HCT116 (cell line): ENCODE results near the gene RIOK2. TPM values are rescaled to one million over a fixed set of nuclear protein-coding genes. Genes with fewer than 3 reads are reported as not detected.

Source experiments
- ATAC-seq: fragments of 200-7000 bp; cut with Tn5 transposase; 2 replicates; pipeline ENCODE4 v1.9.1; 2020; ENCODE audit warnings: mild to moderate bottlenecking, moderate library complexity
- BruUV-seq: library from RNA; stranded (reverse); fragments of 400-500 nt; replicated peaks from 2 replicates; lab custom pipeline; 2021; lab: Mats Ljungman, UMichigan
- CTCF ChIA-PET: fragments of 300-600 bp; sonication (Branson Sonifier 250); formaldehyde crosslinking; loops from one replicate; lab custom pipeline; 2021; ENCODE audit warnings: antibody characterized with exemption; lab: Charles Lee
- POLR2A ChIA-PET: fragments of 300-600, 350-600 bp; sonication (Branson Sonifier 250); formaldehyde crosslinking; loops from one replicate; lab custom pipeline; 2021; ENCODE audit warnings: antibody characterized with exemption; lab: Charles Lee
- RAD21 ChIA-PET, 2 experiments: fragments of 300-600 bp; sonication (Branson Sonifier 250); formaldehyde crosslinking; loops; one replicate each; lab custom pipeline; 2023; ENCODE audit warnings: low total read pairs in 2 of 2; ENCODE audit not compliant: uncharacterized antibody in 2 of 2, unreplicated experiment in 2 of 2, low non-redundant PET in 1 of 2; lab: Charles Lee
- DNase-seq: peaks from one replicate; pipeline ENCODE4 v3.0.0-alpha.2; 2010; ENCODE audit warnings: low read depth, low spot score
- H2AFZ ChIP-seq: fragments of 200-600 bp; shearing (Covaris generic), sonication (generic); 2 replicates; pipeline ENCODE4 v1.6.1; 2017; ENCODE audit warnings: low read depth, mixed run types, mixed read lengths, antibody characterized with exemption, low read length; ENCODE audit not compliant: poor library complexity, severe bottlenecking
- H3K27ac ChIP-seq: 2 replicates; pipeline ENCODE4 v1.5.1; 2012; ENCODE audit warnings: low read depth, low read length
- H3K27me3 ChIP-seq: fragments of 200-600 bp; sonication (generic); 2 replicates; pipeline ENCODE4 v1.6.1; 2016; ENCODE audit warnings: mixed run types, low read length, mixed read lengths; ENCODE audit not compliant: insufficient read depth
- H3K36me3 ChIP-seq, 2 experiments: fragments of 200-500 bp in 1 of 2; fragments of 200-600 bp in 1 of 2; sonication (Bioruptor generic) in 1 of 2; sonication (generic) in 1 of 2; 2 replicates each; pipeline versions ENCODE4 v1.5.1 to v1.6.1; 2014 to 2016; ENCODE audit warnings: low read length in 2 of 2, inconsistent platforms in 1 of 2, mixed read lengths in 1 of 2, mixed run types in 1 of 2; ENCODE audit not compliant: insufficient read depth in 2 of 2, control insufficient read depth in 1 of 2
- H3K4me1 ChIP-seq, 2 experiments: fragments of 200-600 bp in 1 of 2; sonication (generic) in 1 of 2; 2 replicates each; pipeline versions ENCODE4 v1.5.1 to v1.6.1; 2012 to 2017; ENCODE audit warnings: low read length in 2 of 2, inconsistent platforms in 1 of 2, mild to moderate bottlenecking in 1 of 2, mixed read lengths in 1 of 2, mixed run types in 1 of 2, moderate library complexity in 1 of 2; ENCODE audit not compliant: insufficient read depth in 2 of 2, control insufficient read depth in 1 of 2
- H3K4me2 ChIP-seq: fragments of 200-600 bp; sonication (generic); 2 replicates; pipeline ENCODE4 v1.6.1; 2017; ENCODE audit warnings: mixed run types, low read length, mixed read lengths
- H3K4me3 ChIP-seq, 2 experiments: fragments of 200-600 bp in 1 of 2; sonication (generic) in 1 of 2; replicated peaks in 1 of 2; 2 replicates each; pipeline ENCODE4 v1.5.1; 2011 to 2016; ENCODE audit warnings: low read length in 2 of 2, control low read depth in 1 of 2, low read depth in 1 of 2, mild to moderate bottlenecking in 1 of 2, mixed read lengths in 1 of 2, mixed run types in 1 of 2
- H3K79me2 ChIP-seq: fragments of 200-600 bp; sonication (generic); 2 replicates; pipeline ENCODE4 v1.6.1; 2017; ENCODE audit warnings: mild to moderate bottlenecking, mixed run types, low read length, moderate library complexity, mixed read lengths; ENCODE audit not compliant: insufficient read depth
- H3K9ac ChIP-seq: fragments of 200-600 bp; sonication (generic); 2 replicates; pipeline ENCODE4 v1.6.1; 2016; ENCODE audit warnings: low read length, mixed read lengths
- H3K9me2 ChIP-seq: fragments of 200-600 bp; sonication (generic), shearing (Covaris generic); 2 replicates; pipeline ENCODE4 v1.6.1; 2017; ENCODE audit warnings: mixed run types, mild to moderate bottlenecking, moderate library complexity; ENCODE audit not compliant: insufficient read depth
- H3K9me3 ChIP-seq, 2 experiments: fragments of 200-500 bp in 1 of 2; fragments of 200-600 bp in 1 of 2; sonication (Bioruptor generic) in 1 of 2; sonication (generic) in 1 of 2; 2 replicates each; pipeline ENCODE4 v1.6.1; 2014 to 2017; ENCODE audit warnings: low read length in 2 of 2, mixed read lengths in 2 of 2, inconsistent platforms in 1 of 2, low read depth in 1 of 2, mild to moderate bottlenecking in 1 of 2, mixed run types in 1 of 2, moderate library complexity in 1 of 2; ENCODE audit not compliant: control insufficient read depth in 1 of 2, insufficient read depth in 1 of 2
- H4K20me1 ChIP-seq: fragments of 200-600 bp; sonication (generic), shearing (Covaris generic); 2 replicates; pipeline ENCODE4 v1.6.1; 2017; ENCODE audit warnings: mixed run types, mild to moderate bottlenecking, moderate library complexity; ENCODE audit not compliant: insufficient read depth
- CBX3 ChIP-seq: IDR thresholded peaks from 2 replicates; pipeline ENCODE4 v1.6.1; 2012; ENCODE audit warnings: low read depth
- CTCF ChIP-seq, 3 experiments: fragments of 200-600 bp in 1 of 3; sonication (generic) in 1 of 3; IDR thresholded peaks in 2 of 3; conservative IDR thresholded peaks in 1 of 3; 2 replicates each; pipeline ENCODE4 v1.5.1; 2012 to 2017; ENCODE audit warnings: low read depth in 2 of 3, low read length in 2 of 3, antibody characterized with exemption in 1 of 3, borderline replicate concordance in 1 of 3, control low read depth in 1 of 3, mild to moderate bottlenecking in 1 of 3, mixed read lengths in 1 of 3, mixed run types in 1 of 3, moderate library complexity in 1 of 3; ENCODE audit not compliant: insufficient read depth in 1 of 3
- ELF1 ChIP-seq: IDR thresholded peaks from 2 replicates; pipeline ENCODE4 v1.6.1; 2012; ENCODE audit warnings: low read depth, borderline replicate concordance
- POLR2A ChIP-seq: IDR thresholded peaks from 2 replicates; pipeline ENCODE4 v1.7.0; 2011; ENCODE audit warnings: borderline replicate concordance; ENCODE audit not compliant: insufficient read depth, insufficient read length; ENCODE audit errors: extremely low read depth
- POLR2AphosphoS5 ChIP-seq: IDR thresholded peaks from 2 replicates; pipeline ENCODE4 v1.6.1; 2011; ENCODE audit warnings: mild to moderate bottlenecking, low read depth, low read length, moderate library complexity
- RAD21 ChIP-seq: IDR thresholded peaks from 2 replicates; pipeline ENCODE4 v1.6.1; 2012; ENCODE audit warnings: low read depth, mild to moderate bottlenecking
- SIN3A ChIP-seq: IDR thresholded peaks from 2 replicates; pipeline ENCODE4 v1.6.1; 2012; ENCODE audit warnings: low read depth
- ZBTB33 ChIP-seq: IDR thresholded peaks from 2 replicates; pipeline ENCODE4 v1.6.1; 2011; ENCODE audit warnings: mild to moderate bottlenecking, low read length, moderate library complexity; ENCODE audit not compliant: insufficient replicate concordance; ENCODE audit errors: extremely low read depth
- ZNF274 ChIP-seq: fragments of 200-500 bp; sonication (Bioruptor generic); IDR thresholded peaks from 2 replicates; pipeline ENCODE4 v1.6.1; 2014; ENCODE audit warnings: mild to moderate bottlenecking, low read depth, low read length, inconsistent platforms
- intact Hi-C: fragments of 100-400 bp; cut with micrococcal nuclease; formaldehyde crosslinking; loops from 2 replicates; pipeline ENCODE4 v1.10.0; 2022
- total RNA-seq: library from RNA; stranded (reverse); gene quantifications from one replicate; pipeline ENCODE4 v1.2.1, GENCODE V29; 2021; ENCODE audit not compliant: unreplicated experiment
- TF ChIP-seq, protein P1 (sequence below): IDR thresholded peaks from 2 replicates; pipeline ENCODE4 v1.6.1; 2012
- TF ChIP-seq, protein P2 (sequence below): IDR thresholded peaks from 2 replicates; pipeline ENCODE4 v1.6.1; 2012; ENCODE audit warnings: low read depth

The RIOK2 gene
- total RNA-seq, 1 experiment from 2014 or later = 27.1 TPM

DNA sequence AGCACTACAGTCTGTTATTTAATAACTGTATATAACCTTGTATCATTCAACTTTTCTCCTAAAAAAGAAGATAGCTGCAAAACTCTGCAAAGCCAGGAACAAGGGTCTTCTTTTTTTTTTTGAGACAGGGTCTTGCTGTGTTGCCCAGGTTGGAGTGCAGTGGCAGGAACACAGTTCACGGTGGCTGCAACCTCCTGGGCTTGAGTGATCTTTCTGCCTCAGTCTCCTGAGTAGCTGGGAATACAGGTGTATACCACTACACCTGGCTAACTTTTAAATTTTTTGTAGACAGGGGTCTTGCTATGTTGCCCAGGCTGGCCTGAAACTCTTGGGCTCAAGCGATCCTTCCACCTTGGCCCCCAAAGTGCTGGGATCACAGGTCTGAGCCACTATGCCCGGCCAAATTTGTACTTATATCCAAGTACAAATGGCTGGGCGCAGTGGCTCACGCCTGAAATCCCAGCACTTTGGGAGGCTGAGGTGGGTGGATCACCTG, 19.2 kb downstream of the RIOK2 start (continued):
- no peak for TF ChIP-seq CTCF (IDR thresholded peaks at IDR 0.05 in 2 of 3, conservative IDR thresholded peaks at IDR 0.05 in 1 of 3; ENCODE audit: borderline replicate concordance in 1 of 3, insufficient read depth in 1 of 3, low read depth in 2 of 3, low read length in 2 of 3)
- TF ChIP-seq, protein P1, sequence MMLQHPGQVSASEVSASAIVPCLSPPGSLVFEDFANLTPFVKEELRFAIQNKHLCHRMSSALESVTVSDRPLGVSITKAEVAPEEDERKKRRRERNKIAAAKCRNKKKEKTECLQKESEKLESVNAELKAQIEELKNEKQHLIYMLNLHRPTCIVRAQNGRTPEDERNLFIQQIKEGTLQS = no peak
- no peak for TF ChIP-seq ZNF274
- TF ChIP-seq, protein P2, sequence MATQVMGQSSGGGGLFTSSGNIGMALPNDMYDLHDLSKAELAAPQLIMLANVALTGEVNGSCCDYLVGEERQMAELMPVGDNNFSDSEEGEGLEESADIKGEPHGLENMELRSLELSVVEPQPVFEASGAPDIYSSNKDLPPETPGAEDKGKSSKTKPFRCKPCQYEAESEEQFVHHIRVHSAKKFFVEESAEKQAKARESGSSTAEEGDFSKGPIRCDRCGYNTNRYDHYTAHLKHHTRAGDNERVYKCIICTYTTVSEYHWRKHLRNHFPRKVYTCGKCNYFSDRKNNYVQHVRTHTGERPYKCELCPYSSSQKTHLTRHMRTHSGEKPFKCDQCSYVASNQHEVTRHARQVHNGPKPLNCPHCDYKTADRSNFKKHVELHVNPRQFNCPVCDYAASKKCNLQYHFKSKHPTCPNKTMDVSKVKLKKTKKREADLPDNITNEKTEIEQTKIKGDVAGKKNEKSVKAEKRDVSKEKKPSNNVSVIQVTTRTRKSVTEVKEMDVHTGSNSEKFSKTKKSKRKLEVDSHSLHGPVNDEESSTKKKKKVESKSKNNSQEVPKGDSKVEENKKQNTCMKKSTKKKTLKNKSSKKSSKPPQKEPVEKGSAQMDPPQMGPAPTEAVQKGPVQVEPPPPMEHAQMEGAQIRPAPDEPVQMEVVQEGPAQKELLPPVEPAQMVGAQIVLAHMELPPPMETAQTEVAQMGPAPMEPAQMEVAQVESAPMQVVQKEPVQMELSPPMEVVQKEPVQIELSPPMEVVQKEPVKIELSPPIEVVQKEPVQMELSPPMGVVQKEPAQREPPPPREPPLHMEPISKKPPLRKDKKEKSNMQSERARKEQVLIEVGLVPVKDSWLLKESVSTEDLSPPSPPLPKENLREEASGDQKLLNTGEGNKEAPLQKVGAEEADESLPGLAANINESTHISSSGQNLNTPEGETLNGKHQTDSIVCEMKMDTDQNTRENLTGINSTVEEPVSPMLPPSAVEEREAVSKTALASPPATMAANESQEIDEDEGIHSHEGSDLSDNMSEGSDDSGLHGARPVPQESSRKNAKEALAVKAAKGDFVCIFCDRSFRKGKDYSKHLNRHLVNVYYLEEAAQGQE = no peak
- no peak for TF ChIP-seq POLR2AphosphoS5

DNA sequence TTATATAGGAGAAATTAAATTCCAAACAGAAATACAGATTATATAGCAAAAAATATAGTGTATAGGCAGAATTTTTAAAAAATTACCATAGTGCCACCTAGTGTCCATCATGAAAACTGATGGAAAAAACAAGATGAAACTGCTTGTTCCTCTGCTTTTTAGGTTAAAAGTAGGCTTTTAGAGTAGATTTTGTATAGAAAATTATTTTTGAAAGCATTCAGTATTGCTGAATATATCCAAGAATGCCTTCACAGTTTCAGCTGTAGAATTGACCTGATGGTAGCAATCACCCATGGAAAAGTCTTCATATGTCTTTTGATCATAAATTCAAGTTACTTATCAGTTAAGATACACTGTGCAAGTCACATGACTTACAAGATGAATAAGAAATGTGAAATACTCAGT, 19.7 kb downstream of the RIOK2 start:
- intact Hi-C loops = loop anchor here (2.0 to 5.0 kb wide), 4 partner anchors 166 to 816 kb away; no protein-coding TSS in a partner anchor
- Histone ChIP-seq H3K27ac (no peak overlapping the region), H4K20me1 (no peaks in the 10 kb centered on the region), H3K4me2 (no peak overlapping the region), H3K27me3 (no peaks in the 10 kb centered on the region), H3K9me2 (no peaks in the 10 kb centered on the region), H3K9ac (no peak overlapping the region), H3K79me2 (no peaks in the 10 kb centered on the region), H3K36me3 (peaks cover 8 to 17% of the 10 kb centered on the region in 2 experiments; a peak in 3 of 4 replicates), H3K4me3 (no peak overlapping the region), H3K4me1 (peaks cover 7 to 9% of the 10 kb centered on the region in 2 experiments; a peak in 3 of 4 replicates), H2AFZ (no peak overlapping the region), H3K9me3 (no peaks in the 10 kb centered on the region)
- no TSS peak for BruUV-seq
- ChIA-PET POLR2A (no interaction called here), RAD21 (no interaction called here), CTCF (interaction anchor here (2.4 to 3.3 kb wide), 2 partner anchors 294 to 411 kb away, joined by 10 to 22 read pairs; no protein-coding TSS in a partner anchor)
- no peak for ATAC-seq
- no peak for DNase-seq
- no peak for TF ChIP-seq CBX3
- TF ChIP-seq, protein P2 = no peak
- no peak for TF ChIP-seq ZBTB33
- TF ChIP-seq SIN3A = no peak
- TF ChIP-seq RAD21 = peak; percentile 40
- TF ChIP-seq ELF1 = no peak
- no peak for TF ChIP-seq POLR2A
